GM12801 (cell line): ENCODE measurements around the gene TRMT13.

Experiments
- TF ChIP-seq, protein P1 (sequence below): IDR thresholded peaks from one replicate; pipeline ENCODE4 v1.5.1; 2011; ENCODE audit warnings: control low read depth; ENCODE audit not compliant: insufficient read length; ENCODE audit errors: extremely low read depth

TRMT13 gene

DNA sequence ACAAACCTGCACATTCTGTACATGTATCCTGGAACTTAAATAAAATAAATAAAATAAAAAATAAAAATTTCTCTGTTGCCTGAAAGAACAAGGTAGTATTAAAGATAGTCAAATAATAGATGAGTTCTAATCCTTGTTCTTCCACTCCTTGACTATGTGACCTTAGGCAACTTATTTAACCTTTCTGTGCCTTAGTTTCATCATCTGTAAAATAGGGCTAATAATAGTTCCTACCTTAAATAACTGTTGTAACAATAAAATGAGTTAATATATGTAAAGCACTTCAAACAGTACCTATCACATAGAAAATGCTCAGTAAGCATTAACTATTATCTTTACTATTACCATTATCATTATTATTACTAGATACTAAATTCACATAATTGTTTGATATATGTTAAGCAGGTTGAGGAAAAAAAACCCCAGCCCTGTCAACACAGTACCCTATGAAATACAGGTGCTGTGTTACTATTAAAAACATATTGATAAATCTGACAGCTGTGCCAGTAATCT lies 23.4 kb upstream of the TRMT13 start:
- TF ChIP-seq, protein P1, sequence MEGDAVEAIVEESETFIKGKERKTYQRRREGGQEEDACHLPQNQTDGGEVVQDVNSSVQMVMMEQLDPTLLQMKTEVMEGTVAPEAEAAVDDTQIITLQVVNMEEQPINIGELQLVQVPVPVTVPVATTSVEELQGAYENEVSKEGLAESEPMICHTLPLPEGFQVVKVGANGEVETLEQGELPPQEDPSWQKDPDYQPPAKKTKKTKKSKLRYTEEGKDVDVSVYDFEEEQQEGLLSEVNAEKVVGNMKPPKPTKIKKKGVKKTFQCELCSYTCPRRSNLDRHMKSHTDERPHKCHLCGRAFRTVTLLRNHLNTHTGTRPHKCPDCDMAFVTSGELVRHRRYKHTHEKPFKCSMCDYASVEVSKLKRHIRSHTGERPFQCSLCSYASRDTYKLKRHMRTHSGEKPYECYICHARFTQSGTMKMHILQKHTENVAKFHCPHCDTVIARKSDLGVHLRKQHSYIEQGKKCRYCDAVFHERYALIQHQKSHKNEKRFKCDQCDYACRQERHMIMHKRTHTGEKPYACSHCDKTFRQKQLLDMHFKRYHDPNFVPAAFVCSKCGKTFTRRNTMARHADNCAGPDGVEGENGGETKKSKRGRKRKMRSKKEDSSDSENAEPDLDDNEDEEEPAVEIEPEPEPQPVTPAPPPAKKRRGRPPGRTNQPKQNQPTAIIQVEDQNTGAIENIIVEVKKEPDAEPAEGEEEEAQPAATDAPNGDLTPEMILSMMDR: no peak

DNA sequence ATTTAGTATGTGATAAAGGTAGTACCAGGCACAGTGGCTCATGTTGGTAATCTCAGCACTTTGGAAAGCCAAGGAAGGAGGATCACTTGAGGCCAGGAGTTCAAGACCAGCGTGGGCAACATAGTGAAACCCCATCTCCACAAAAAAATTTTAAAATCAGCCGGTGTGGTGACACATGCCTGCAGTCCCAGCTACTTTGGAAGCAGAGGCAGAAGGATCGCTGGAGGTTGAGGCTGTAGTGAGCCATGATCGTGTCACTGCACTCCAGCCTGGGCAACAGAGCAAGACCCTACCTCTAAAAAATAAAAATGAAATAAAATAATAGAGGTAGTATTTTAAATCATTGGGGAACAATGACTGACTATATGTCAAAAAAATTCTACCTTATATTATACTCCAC lies 17.4 kb upstream of the TRMT13 start:
- TF ChIP-seq, protein P1: no peak

DNA sequence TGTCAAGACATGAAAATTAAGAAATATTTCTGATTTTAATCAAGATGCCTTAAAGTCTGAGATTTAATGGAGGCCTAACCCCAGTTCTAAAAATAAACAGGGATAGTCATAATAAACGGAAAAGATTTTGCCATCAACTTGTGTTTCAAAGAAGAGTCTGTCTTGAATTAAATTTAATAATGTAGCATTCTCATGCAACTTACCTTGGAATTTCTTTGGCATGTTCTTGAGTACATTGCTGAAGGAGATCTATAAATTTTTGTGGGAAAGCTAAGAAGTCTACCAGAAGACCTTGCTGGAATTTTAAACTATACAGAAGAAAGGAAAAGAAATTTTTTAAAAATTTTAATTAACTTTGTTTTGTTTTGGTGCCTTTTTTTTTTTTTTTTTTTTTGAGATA lies 10.8 kb upstream of the TRMT13 start:
- TF ChIP-seq, protein P1: no peak

DNA sequence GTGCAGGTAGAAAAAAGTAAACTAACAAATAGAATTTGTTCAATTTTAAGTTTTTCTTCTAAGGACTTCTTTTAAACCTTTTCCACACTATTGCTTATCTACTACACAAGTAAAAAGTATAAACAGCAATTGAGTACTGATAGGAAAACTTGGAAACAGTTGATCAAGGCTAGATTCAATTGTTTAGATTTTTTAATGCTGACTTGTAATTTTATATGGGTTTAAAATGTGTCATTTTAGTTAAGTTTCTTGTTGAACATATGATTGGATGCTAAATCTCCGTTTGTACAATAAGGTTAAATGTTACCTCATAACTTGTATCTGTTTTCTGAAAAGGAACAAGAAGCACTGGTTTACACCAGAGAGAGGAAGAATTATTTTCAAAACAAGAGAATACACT lies 5.7 kb upstream of the TRMT13 start:
- TF ChIP-seq, protein P1: no peak

DNA sequence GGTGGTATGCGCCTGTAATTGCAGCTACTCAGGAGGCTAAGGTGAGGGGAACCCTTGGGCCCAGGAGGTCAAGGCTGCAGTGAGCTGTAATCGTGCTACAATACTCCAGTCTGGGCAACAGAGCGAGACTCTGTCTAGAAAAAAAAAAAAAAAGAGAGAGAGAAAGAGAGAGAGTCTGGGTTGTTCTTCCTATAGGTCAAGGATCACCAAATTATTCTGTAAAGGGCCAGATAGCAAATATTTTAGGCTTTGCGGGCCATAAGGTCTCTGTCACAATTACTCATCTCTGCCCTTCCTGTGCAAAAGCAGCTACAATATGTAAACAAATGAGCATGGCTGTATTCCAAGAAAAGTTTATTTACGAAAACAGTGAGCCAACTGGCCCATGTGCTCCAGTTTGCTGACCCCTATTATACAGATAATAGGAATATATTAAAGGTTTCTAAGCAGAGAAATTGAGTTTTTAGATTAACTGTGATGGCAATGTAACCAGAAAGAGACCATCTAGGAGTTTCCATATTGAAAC lies 2.3 kb upstream of the TRMT13 start:
- TF ChIP-seq, protein P1: no peak

DNA sequence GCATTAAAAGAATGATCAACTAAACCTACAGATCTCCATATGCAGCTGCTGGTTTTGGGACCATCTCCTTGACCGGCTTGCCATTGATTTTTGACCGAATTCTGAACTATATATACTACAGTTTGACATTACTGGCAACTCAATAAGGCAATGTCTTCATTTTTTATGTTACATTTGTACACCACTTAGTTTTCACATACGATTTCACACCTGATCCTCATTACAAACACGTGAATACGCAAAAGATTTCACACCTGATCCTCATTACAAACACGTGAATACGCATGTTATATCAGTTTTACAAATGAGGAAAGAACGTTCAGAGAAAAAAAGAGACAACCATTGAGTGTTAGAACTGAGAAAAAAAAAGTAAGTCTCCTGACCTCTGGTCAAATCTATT lies 1.3 kb upstream of the TRMT13 start:
- TF ChIP-seq, protein P1: no peak

DNA sequence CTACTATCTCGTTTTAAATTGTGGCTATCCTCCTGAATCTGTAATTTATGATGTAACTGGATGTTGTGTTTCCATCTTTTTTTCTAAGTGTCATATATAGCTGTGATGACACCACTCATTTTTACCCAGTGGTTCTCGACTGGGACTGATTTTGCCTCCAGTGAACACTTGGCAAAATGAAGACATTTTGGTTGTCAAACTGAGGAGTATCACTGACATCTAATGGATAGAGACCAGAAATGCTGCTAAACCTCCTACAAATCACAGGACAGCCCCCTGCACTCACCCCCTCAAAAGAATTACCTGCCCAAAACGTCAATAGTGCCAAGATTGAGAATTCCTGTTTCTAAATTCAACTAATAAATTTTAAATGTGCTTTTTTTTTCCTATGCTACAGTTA lies 1.9 kb downstream of the TRMT13 start:
- TF ChIP-seq, protein P1: no peak

DNA sequence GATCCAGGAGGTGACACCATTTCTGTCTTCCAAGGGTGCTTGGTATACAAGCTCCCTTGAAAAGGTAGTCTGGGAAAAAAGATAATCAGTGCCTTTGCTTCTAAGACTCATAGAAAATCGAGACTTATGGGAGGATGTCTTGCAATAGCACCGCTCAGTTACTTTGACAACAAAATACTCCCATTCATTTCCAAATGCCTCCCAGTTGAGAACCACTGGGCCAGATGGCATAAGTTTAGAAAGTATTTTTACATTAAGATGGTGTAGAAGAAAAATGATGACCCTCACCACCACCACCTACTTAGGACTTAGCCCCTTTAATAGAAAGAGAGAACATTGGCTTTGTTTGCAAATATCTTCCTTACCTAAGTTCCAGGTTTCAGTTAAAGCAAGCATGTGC lies 4.6 kb downstream of the TRMT13 start:
- TF ChIP-seq, protein P1: no peak
